Lower leg skin (tissue), 3 donors: ENCODE results near the gene SMIM1.

Experiments used
- CTCF ChIP-seq, 3 donors: fragments of 450-650 bp; IDR thresholded peaks; one replicate each; pipeline ENCODE4 v1.5.1; 2016; ENCODE audit warnings: antibody characterized with exemption in 3 of 3, mild to moderate bottlenecking in 3 of 3, moderate library complexity in 2 of 3
- POLR2A ChIP-seq, 2 donors: fragments of 450-650 bp; IDR thresholded peaks; one replicate each; pipeline ENCODE4 v1.6.1; 2016 to 2017; ENCODE audit warnings: antibody characterized with exemption in 2 of 2, mild to moderate bottlenecking in 1 of 2, moderate library complexity in 1 of 2

DNA sequence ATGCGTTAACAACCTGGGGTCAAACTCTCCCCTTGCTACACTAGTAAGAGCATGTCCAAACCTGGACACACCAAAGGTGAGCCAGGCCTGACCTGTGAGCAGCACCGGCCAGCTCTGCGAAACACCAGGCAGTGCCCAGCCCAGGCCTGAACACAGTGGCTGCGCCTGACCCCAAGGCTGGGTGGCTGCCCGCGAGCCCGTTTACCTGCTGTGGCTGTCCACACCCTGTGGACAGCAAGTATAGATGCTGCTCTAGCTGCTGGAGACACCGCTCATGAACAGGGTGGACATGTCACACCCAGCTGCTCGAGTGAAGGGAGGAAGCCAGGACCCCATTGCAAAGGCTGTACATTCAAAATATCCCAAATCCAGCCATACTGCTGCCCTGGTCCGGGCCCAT lies 27.9 kb upstream of the SMIM1 start:
- TF ChIP-seq POLR2A (IDR thresholded peaks at IDR 0.05) (no peak), CTCF (IDR thresholded peaks at IDR 0.05) (no peak)
